GM12801 (cell line): ENCODE measurements around the gene AHNAK.

ENCODE experiments used
- TF ChIP-seq, protein P1 (sequence below): IDR thresholded peaks from one replicate; pipeline ENCODE4 v1.5.1; 2011; ENCODE audit warnings: control low read depth; ENCODE audit not compliant: insufficient read length; ENCODE audit errors: extremely low read depth

The AHNAK gene

DNA sequence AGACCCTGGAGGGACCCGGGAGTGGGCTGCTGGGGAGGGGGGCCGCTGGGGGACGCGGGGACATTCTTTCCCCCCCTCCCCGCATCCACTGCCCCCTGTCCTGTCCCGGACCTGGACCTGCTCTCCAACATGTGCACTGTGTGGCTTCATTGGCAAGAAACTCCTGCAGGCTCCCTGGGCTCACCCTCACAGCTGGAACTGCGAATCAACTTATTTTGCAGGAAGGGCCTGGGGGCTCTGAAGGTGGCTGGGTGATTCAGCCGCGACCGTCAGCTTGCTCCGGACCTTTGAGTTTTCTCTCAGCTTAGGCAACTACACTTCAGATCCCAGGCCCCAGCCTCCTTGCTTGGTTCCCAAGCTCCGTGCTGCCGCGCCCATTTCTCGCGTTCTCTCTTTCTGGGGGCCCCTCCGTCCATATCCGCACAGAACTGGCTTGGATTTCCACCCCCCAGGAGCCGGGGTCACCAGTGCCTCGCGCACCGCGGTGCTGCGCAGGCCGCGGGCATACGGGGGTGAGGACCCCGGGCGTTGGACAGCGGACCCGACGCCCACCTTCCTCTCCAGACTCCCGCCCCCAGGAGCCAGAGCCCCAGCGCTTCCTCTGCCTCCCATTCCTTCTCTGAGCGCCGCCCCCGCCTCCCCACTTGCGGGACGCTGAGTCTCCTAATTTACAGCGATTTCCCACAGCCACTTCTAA is 471 bp upstream of the AHNAK start:
- TF ChIP-seq, protein P1, sequence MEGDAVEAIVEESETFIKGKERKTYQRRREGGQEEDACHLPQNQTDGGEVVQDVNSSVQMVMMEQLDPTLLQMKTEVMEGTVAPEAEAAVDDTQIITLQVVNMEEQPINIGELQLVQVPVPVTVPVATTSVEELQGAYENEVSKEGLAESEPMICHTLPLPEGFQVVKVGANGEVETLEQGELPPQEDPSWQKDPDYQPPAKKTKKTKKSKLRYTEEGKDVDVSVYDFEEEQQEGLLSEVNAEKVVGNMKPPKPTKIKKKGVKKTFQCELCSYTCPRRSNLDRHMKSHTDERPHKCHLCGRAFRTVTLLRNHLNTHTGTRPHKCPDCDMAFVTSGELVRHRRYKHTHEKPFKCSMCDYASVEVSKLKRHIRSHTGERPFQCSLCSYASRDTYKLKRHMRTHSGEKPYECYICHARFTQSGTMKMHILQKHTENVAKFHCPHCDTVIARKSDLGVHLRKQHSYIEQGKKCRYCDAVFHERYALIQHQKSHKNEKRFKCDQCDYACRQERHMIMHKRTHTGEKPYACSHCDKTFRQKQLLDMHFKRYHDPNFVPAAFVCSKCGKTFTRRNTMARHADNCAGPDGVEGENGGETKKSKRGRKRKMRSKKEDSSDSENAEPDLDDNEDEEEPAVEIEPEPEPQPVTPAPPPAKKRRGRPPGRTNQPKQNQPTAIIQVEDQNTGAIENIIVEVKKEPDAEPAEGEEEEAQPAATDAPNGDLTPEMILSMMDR: no peak

DNA sequence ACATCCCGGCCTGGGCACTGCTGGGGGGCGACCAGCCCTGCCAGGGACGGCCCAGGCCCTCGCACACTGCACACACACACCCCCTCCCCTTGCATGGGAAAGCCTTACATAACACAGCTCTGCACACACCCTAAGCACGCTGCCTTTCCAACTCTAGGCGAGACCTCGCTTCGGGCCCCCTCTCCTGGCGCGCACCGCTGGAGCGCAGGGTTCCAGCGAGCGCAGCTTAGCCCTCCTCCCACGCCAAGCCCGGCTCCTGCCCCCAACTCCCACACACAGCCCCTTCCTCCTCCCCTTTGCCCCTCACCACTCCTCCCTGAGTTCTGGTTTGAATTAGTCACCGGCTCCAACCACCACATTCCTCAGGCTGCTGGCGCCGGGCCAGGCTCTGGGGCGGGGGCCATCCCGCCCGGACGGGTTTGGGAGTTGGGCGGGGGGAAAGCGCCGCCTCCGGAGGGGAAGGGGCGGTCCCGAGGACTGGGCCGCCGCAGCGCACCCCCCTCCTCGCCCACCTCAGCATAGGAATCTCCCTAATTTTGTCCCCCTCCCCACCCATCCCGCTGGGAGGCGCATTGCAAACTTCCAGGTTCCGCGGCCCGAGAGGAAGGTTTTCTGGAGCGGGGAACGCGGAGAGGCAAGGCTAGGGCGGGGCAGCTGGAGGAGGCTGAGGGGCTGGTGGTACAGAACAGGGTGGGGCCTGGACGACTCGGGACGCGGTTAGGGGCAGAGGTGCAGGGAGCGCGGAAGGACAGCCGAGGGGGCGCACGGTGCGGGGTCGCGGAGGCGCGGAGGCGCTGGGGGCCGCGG is 966 bp downstream of the AHNAK start:
- TF ChIP-seq, protein P1: no peak

DNA sequence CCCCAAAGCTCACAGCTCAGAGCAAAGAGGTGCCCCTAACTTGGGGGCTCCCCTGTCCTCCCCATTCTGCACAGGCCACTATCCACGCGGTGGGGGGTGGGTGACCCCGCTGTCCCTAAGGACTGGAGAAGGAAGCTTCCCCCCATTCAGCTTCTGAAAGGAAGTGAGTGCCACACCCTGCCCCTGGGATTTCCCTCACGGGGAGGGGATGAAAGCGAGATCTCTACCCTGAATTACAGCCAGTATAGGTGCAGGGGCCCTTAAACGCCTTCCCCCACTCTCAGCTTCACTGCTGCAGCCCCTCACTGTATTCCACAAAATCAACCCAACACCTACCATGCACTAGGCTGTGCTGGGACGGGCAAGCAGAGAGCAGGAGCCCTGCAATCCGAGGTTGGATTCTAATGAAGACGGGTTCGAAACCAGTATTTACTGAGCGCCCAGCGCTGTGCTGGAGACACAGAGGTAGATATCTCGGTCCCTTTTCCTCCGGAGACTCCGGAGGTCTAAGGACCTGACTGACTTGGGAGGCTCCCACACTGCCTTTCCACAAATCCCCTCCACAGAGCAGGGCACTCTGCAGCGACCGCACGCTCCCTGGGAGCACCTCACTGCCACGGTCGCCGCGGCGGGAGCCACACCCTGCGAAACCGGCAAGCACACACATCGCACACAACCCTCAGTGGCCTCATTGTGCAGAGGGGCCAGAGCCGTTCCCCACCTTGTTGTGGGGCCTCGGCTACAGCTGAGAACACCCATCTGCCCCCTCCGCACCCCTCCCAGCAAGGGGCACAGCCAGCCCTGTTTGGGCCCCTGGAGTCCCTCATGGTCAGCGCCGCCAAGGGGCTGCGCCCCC is 1.8 kb downstream of the AHNAK start:
- TF ChIP-seq, protein P1: no peak

DNA sequence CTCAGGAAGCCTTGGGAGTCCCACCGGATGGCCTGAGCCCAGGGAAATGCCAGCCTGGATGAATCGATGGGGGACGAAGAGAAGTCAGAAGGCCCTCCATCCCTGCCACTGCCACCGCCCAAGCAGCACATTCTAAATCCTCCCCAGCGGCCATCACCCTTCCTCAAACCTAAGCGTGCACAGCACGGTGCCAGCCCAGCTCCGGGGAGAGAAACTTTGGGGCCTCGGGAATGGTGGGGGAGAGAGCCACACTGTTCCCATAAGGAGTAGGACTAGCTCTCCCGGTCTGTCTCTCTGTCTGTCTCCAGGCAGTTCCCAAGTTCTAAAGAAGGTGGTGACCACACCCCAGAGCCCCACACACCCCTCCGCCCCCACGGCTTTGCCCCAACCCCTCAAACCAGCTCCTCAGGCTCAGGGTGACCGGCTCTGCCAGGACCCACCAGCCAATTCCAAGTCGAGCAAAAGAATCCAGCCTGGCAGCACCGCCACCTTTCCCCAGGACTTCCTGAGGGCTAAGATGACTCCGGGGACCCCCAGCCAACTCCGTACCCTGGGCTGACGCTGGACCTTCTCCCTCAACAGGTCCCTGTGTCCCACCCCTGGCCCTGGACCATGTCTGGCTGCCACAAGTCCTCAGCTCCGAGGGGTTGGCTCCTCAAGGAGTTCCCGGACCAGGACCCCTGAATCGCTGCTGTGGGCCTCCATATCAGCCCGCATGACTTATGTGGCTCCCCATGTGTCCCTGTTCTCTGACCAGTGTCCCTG is 2.7 kb downstream of the AHNAK start:
- TF ChIP-seq, protein P1: no peak

DNA sequence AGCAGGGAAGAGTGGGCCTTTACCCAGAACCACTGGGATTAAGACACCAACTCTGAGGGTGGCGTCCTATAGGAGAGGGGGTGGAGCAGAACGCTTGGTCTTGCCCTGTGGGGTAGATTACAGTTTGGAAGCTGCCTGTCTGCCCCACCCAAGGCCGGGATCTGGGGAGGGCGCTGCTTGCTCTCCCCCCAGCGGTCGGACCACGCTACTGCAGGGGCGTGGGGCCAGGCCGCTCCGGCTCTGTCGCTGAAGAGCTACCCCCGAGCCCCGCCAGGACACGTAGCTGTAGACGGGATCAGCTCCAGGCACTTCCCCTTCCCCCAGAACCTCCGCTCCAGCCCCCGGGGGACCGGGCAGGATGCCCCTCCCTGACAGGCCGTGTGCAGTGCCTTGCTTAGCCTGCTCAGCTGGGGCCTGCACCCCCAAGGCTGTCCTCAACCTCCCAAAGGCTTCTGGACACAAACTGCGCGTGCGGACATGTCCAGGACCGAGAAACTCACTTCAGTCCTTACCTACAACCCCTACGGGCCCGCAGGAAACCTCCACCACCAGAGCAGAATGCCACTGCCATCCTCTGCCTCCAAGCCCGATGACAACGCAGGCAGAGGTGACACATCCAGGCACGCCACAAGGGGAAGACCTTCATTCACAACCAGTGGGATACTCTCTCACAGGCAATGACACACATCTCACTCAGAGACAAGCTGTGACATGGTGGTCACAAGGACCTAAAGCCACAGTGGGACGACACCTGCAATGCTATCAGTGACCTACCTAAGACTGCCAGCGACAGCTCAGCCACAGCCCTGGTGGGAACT is 3.6 kb downstream of the AHNAK start:
- TF ChIP-seq, protein P1: peak; percentile 9

DNA sequence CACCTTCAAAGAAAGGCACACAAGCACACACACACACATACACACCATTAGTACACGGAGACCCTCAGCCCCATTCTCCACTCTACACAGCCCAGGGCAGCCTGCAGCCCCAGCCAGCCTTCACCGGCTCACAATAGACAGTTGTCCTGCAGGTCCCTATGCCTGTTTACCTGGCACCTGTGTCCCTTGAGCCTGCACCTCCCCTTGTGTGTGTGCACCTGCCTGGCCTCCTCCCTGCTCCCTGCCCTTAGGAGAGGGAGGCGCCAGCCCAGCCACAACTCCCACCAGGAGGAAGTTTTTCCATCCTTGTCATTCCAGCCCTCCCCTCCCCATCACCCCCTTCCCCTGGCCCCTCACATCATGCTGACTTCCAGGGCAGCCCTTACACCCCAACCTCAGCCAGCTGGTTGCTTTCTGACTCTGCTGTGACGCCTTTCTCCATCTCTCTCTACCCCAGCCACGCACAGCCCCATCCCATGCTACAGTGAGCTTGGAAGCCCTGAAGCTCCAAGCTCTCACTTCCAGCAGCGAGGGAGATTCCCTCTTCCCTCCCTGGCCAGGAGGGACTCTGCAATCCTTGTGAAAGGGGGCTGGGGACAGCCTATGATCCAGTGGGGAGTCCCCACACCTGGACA is 4.4 kb downstream of the AHNAK start:
- TF ChIP-seq, protein P1: no peak
